HuH-7 (cell line): ENCODE results near the gene PLA2G4A.

Experiments
- DNase-seq: peaks from one replicate; pipeline ENCODE4 v3.0.0; 2011; ENCODE audit warnings: low spot score

The PLA2G4A gene

GRCh38 chr1:186834399-186834958 lies 5.7 kb downstream of the PLA2G4A start:
- DNase-seq: no peak

- no peak for DNase-seq
Measured at GRCh38 chr1:186835448-186835847, 6.7 kb downstream of the PLA2G4A start.

GRCh38 chr1:186837806-186838205 lies 9.1 kb downstream of the PLA2G4A start:
- no peak for DNase-seq

GRCh38 chr1:186838380-186839040 lies 9.8 kb downstream of the PLA2G4A start:
- DNase-seq: no peak

GRCh38 chr1:186839041-186839400 lies 10.3 kb downstream of the PLA2G4A start:
- no peak for DNase-seq

GRCh38 chr1:186841599-186841998 lies 12.8 kb downstream of the PLA2G4A start:
- DNase-seq: no peak

GRCh38 chr1:186842547-186842946 lies 13.8 kb downstream of the PLA2G4A start:
- no peak for DNase-seq

- no peak for DNase-seq
Measured at GRCh38 chr1:186843226-186843625, 14.5 kb downstream of the PLA2G4A start.

GRCh38 chr1:186843931-186844330 lies 15.2 kb downstream of the PLA2G4A start:
- DNase-seq: no peak

- no peak for DNase-seq
Measured at GRCh38 chr1:186845576-186846210, 16.9 kb downstream of the PLA2G4A start.

GRCh38 chr1:186848509-186849130 lies 19.9 kb downstream of the PLA2G4A start:
- DNase-seq: no peak

- no peak for DNase-seq
Measured at GRCh38 chr1:186849271-186849671, 20.5 kb downstream of the PLA2G4A start.

- no peak for DNase-seq
Measured at GRCh38 chr1:186849826-186850225, 21.1 kb downstream of the PLA2G4A start.

GRCh38 chr1:186854102-186854501 lies 25.4 kb downstream of the PLA2G4A start:
- DNase-seq: no peak

GRCh38 chr1:186858923-186859322 lies 30.2 kb downstream of the PLA2G4A start:
- DNase-seq: no peak

GRCh38 chr1:186859995-186860394 lies 31.2 kb downstream of the PLA2G4A start:
- no peak for DNase-seq

- no peak for DNase-seq
Measured at GRCh38 chr1:186864296-186864695, 35.5 kb downstream of the PLA2G4A start.

- no peak for DNase-seq
Measured at GRCh38 chr1:186865253-186865652, 36.5 kb downstream of the PLA2G4A start.

- no peak for DNase-seq
Measured at GRCh38 chr1:186865857-186866256, 37.1 kb downstream of the PLA2G4A start.

- no peak for DNase-seq
Measured at GRCh38 chr1:186869526-186870228, 40.9 kb downstream of the PLA2G4A start.

- DNase-seq: no peak
Measured at GRCh38 chr1:186871784-186872183, 43.0 kb downstream of the PLA2G4A start.

- DNase-seq: no peak
Measured at GRCh38 chr1:186872291-186872690, 43.5 kb downstream of the PLA2G4A start.

- no peak for DNase-seq
Measured at GRCh38 chr1:186873687-186874086, 44.9 kb downstream of the PLA2G4A start.
